ENCODE measurements around the gene HSPH1. TPM values are rescaled to one million over a fixed set of nuclear protein-coding genes. Genes with fewer than 3 reads are reported as not detected.
"Not testable (repeated sequence)": the region's sequence is repeated elsewhere in the genome, so short reads cannot be mapped to it uniquely, and the experiment has no call there.

HSPH1 gene
- polyA plus RNA-seq, 3 donors, result 141 to 161 (median 146) TPM

DNA sequence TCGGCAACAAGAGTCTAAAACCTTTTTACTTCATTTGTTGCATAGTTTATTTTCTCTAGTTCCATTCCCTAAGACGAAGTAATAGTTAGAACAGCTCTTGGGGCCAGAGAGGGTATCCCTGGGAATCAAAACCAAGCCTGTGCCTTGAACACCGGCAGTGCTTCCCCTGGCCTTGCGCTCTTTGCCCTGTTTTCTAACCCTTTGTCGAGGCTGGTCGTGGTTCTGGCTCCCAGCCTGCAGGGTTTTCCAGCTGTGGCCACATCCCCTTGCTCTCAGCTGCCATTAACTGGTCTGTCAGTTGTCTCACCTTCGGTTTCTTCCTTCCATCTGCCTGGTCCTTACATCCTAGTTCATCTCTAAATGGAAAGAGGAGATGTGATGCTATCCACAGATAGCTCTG lies 61.0 kb downstream of the HSPH1 start:
- no peak for DNase-seq (ENCODE audit: low read depth in 3 of 3, low spot score in 2 of 3)

DNA sequence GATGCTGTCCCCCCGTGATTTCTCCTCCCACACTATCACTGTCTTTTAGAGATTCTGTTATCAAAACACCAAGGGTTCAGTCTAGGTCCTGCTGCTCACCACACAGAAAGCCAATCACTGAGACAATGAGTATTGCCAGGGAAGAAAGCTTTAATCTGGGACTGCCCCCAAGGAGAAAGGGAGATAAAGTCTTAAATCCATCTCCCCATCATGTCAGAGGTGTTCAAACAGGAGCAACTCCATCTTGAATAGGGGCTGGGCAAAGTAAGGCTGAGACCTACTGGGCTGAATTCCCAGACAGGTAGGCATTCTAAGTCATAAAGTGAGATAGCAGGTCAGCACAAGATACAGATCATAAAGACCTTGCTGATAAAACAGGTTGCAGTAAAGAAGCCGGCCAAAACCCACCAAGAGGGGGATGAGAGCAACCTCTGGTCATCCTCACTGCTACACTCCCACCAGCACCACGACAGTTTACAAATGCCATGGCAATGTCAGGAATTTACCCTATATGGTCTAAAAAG lies 63.7 kb downstream of the HSPH1 start:
- not testable (repeated sequence) for DNase-seq (ENCODE audit: low read depth in 3 of 3, low spot score in 2 of 3)

DNA sequence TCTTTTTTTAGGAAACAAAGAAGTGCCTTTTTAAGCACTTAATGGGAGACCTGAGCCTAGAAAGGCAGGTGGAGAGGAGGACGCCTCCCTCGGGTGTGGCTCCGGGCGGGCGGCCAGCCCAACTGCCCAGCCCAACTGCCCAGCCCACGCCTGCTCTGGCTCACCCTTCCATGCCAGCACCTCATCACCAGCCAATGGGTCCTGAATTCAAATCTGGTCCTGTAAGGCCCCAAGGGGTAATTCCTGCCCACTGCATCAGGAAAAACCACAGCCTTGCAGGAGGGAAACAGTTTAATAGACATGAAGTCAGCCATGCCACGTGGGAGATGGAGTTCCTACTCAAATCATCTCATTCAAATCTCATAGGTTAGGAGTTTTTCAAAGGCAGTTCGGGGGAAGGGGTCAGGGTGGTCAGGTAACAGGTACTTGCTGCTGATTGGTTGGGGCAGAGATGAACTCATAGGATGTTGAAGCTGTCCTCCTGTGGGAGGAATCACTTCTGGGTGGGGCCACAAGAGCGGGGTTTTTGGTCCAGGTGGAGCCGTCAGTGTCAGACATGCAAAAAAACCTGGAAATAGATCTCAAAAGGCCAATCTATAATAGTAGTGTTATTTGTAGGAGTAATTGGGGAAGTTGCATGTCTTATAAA lies 64.9 kb downstream of the HSPH1 start:
- DNase-seq (ENCODE audit: low read depth in 3 of 3, low spot score in 2 of 3), result no peak

DNA sequence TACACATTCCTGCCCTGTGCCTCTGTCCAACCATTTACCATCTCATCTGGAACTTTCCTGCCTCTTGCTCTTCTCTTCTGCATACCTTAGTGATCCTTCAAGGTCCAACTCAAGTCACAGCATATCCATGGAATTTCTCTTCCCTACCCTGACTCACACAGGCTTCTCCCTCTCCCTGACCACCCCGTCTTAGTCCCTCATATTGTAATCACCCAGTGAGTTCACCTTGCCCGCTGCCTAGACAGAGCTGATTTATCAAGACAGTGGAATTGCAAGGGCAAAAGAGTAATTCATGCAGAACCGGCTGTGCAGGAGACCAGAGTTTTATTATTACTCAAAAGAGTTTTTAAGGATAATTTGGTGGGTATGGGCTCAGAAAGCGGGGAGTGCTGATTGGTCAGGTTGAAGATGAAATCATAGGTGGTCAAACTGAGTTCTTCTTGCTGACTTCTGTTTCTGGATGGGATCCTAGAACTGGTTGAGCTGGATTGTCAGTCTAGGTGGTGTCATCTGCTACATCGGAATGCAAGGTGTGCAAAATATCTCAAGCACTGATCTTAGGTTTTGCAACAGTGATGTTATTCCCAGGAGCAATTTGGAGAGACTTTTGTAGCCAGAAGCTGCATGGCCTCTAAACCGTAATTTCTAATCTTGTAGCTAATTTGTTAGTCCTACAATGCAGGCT lies 67.2 kb downstream of the HSPH1 start:
- DNase-seq (ENCODE audit: low read depth in 3 of 3, low spot score in 2 of 3), result no peak

DNA sequence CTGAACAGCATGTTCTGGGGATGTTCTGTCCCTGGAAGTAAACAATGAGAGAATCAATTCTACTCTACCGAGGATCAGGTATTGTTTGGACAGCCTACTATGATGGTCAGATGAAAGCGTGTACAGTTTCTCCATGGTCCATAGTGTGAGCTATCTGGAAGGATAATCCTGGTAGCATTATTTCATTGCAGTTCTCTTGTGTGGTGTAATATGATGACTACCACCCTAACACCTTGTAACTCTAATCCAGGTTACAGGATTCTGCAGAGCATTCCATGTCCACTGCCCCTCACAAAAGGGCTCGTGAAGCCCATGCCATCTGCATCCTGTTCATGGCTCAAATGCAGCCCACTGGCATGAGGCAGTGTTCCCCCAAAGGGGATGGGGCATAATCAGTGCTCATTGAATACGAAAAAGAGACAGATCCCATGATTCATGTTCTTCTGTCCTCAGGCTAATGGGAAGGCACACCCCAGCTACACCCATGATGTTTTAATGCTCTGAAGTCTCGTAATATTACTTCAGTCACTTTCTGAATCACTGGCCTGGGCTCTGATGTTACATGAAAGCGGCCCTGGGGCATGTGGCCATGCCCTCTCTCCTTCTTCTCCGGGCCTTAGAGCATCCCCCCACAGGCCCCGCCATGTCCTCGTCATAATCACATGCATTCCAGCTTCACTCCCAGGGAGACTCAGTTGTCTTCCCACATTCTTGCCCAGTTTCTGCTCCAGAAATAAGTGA lies 68.4 kb downstream of the HSPH1 start:
- DNase-seq (ENCODE audit: low read depth in 3 of 3, low spot score in 2 of 3), result no peak

DNA sequence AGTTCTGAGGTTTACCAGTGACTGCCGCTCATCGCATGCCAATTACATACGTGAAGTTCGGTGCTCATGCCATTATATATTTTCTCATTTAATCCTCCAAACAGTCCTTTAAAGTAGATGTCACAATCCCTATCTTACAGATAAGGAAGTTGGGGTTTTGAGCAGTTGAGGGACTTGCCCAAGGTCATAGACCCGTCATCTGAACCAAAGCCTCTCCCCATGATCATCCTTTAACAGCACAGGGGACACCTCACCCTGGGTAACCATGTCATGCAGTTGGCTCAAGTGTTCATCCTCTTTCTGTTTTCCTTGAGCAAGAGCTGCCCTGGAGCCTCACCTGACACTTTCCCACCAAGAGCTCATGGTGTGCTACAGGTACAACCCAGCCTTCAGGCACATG lies 69.1 kb downstream of the HSPH1 start:
- no peak for DNase-seq (ENCODE audit: low read depth in 3 of 3, low spot score in 2 of 3)

DNA sequence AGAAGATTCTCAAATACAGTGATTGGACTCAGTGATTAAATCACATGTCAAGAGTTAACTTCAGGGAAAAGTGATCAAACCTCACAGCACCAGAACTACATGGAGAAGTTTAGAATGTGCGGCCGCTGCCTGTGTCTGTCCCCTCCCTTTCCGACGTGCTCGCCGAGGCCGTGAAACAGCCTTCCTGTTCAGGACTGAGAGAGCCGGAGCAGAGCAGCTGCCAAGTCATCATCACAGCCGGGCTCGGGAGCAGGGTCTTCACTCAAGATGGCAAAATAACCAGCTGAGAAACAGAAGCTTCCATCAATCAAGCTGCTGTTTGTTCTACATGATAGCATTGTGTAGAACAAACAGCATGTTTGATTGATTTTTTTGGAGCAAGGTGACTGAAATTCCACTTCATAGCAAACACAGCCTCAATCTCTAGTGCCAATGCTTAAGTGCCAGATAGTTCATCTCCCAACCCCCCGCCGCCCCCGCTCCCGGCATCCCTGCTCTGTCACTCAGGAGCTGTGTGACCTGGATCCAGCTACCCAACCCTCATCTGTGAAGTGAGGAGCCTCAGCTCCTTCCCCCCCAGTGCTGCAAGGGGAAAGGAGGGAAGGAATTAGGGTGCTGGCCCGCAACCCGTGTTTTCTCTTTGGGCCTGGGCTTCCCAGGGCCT lies 70.6 kb downstream of the HSPH1 start:
- no peak for DNase-seq (ENCODE audit: low read depth in 3 of 3, low spot score in 2 of 3)

DNA sequence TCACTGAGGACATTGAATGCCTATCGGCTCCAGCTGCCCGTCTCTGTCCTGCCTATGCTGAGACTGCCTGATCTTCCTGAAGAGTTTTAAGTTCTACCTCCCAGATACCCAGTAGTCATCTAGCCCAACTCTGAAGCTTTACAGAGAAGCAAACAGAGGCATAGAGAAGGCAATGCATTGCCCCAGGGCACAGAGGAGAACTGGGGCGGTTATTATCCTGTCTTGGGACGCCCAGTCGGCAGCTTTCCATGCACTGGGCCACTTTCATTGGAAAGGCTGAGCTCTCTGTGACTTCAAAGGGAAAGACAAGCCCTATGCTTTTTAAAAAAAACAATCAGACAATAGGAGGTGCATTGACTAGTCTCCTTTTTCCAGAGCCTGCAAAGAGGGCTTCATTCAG lies 71.6 kb downstream of the HSPH1 start:
- no peak for DNase-seq (ENCODE audit: low read depth in 3 of 3, low spot score in 2 of 3)

DNA sequence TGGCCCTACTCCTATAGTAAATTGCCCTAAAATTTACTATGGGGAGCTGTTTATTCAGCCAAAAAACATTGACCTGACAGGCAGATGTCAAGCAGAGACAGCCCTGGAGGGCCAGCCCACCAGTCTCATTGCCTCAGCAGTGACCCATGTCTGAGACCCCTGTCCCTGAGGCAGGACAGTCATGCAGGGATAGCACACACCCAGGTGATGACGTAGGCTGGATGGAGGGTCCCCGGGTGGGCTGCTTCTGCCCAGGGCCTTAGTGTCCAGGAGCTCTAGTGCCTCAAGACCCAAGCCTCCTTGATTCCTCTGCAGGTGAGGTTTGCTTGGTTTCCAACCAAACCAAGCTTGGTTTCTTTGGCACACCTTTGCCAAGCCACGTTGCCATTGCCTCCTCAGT lies 72.1 kb downstream of the HSPH1 start:
- DNase-seq (ENCODE audit: low read depth in 3 of 3, low spot score in 2 of 3), result no peak

DNA sequence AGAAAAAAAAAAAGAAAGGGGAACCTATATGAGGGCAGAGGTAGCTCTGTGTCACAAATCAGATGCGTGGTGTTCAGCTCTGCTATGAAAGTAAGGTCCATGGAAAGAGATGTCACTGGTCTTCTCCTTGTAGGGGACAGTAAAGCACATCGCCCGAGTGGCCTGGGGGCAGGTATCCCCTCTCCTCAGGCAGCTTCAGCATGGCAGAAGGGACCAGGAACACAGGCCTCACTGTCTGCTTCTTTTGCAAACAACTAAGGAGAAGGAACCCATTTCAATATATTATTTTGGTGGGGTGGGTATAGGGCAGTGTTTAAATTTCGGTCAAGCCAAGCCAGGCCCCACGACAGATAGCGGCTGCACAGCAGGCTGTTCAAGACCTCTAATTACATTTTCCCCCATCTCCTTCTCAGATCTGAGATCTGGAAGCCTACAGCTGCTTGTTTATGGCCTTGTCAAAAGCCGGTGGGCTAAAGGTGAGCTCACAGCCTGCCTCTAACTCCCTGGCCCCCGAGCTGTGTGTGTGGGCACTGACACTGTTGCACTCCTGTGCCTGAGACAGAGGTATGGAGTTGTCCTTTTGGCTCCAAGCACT lies 72.8 kb downstream of the HSPH1 start:
- DNase-seq (ENCODE audit: low read depth in 3 of 3, low spot score in 2 of 3), result no peak

Other genes starting within 250 kb of the HSPH1 start
- 1 to 10 TPM; 1.2 to 3.4 (median 2.5) TPM for gene TEX26, start 229.2 kb downstream of the HSPH1 start, polyA plus RNA-seq (ENCODE audit: insufficient read length in 3 of 3)
- 10 to 100 TPM; 18.5 to 25.1 (median 21.2) TPM for gene B3GLCT, start 38.1 kb upstream of the HSPH1 start, polyA plus RNA-seq (ENCODE audit: insufficient read length in 3 of 3)